HepG2 (cell line): ENCODE results near the gene VDAC2. TPM values are rescaled to one million over a fixed set of nuclear protein-coding genes. Genes with fewer than 3 reads are reported as not detected.

ENCODE experiments used
- BORCS8-MEF2B ChIP-seq: sonication (generic); formaldehyde crosslinking; IDR thresholded peaks from 2 replicates; pipeline ENCODE4 v1.8.0; 2022; ENCODE audit warnings: mild to moderate bottlenecking, missing genetic modification reagents
- CEBPG ChIP-seq: IDR thresholded peaks from 2 replicates; pipeline ENCODE4 v1.6.1; 2016
- HNF1A ChIP-seq, 2 experiments: sonication (generic) in 1 of 2; formaldehyde crosslinking in 1 of 2; IDR thresholded peaks; 2 replicates each; pipeline versions ENCODE4 v1.4.0 to v1.6.1; 2016 to 2020; ENCODE audit warnings: borderline replicate concordance in 1 of 2, low read depth in 1 of 2, mild to moderate bottlenecking in 1 of 2, missing genetic modification reagents in 1 of 2
- MED1 ChIP-seq: sonication (generic); formaldehyde crosslinking; IDR thresholded peaks from 2 replicates; pipeline ENCODE4 v1.4.0; 2020; ENCODE audit warnings: missing genetic modification reagents
- MED13 ChIP-seq: sonication (generic); formaldehyde crosslinking; IDR thresholded peaks from 2 replicates; pipeline ENCODE4 v1.5.0; 2020; ENCODE audit warnings: missing genetic modification reagents
- NCOR1 ChIP-seq: fragments of 200-600 bp; sonication (generic); IDR thresholded peaks from 2 replicates; pipeline ENCODE4 v1.7.0; 2017; ENCODE audit warnings: antibody characterized with exemption, low read length, borderline replicate concordance
- RBM22 ChIP-seq: fragments of 200-400 bp; formaldehyde crosslinking; optimal IDR thresholded peaks from 2 replicates; pipeline ENCODE3; 2017; ENCODE audit warnings: mild to moderate bottlenecking, low read length, moderate library complexity
- XBP1 ChIP-seq: sonication (generic); formaldehyde crosslinking; IDR thresholded peaks from 2 replicates; pipeline ENCODE4 v1.5.0; 2020; ENCODE audit warnings: missing genetic modification reagents
- ZHX2 ChIP-seq, 2 experiments: sonication (generic) in 1 of 2; formaldehyde crosslinking in 1 of 2; IDR thresholded peaks; 2 replicates each; pipeline versions ENCODE4 v1.6.1 to v1.9.0; 2014 to 2022; ENCODE audit warnings: antibody characterized with exemption in 1 of 2, borderline replicate concordance in 1 of 2, inconsistent platforms in 1 of 2, low read depth in 1 of 2, missing genetic modification reagents in 1 of 2
- ZNF512B ChIP-seq: sonication (generic); formaldehyde crosslinking; IDR thresholded peaks from 2 replicates; pipeline ENCODE4 v1.5.1; 2020; ENCODE audit warnings: missing genetic modification reagents, mild to moderate bottlenecking, borderline replicate concordance
- ZNF891 ChIP-seq: sonication (generic); formaldehyde crosslinking; IDR thresholded peaks from 2 replicates; pipeline ENCODE4 v1.5.0; 2020; ENCODE audit warnings: mild to moderate bottlenecking, missing genetic modification reagents
- polyA plus RNA-seq, 8 experiments: library from polyadenylated mRNA; depleted of rRNA in 3 of 8; stranded (reverse) in 7 of 8; unstranded in 1 of 8; fragments of >200 nt; fragmentation: Illumina TruSeq in 4 of 8; extraction: Trizol in 4 of 8; gene quantifications; 2 replicates each; pipeline versions ENCODE4 v1.2.1 to v1.2.3, GENCODE V29; 2011 to 2016; ENCODE audit warnings: low read depth in 4 of 8, missing spikeins in 1 of 8, mixed read lengths in 1 of 8; ENCODE audit not compliant: insufficient read depth in 1 of 8
- total RNA-seq, 5 experiments: library from RNA; depleted of rRNA; stranded (reverse); fragments of >200 nt; fragmentation: Illumina TruSeq; extraction: Trizol; gene quantifications; 2 replicates each; pipeline ENCODE4 v1.2.3, GENCODE V29; 2016; ENCODE audit warnings: low read depth in 1 of 5
- TF ChIP-seq, protein P1 (sequence below): sonication (generic); formaldehyde crosslinking; IDR thresholded peaks from 2 replicates; pipeline ENCODE4 v1.8.0; 2022; ENCODE audit warnings: mild to moderate bottlenecking, missing genetic modification reagents, borderline replicate concordance

Gene VDAC2
- total and polyA plus RNA-seq, 2 of the 13 experiments (the other 11 are each of a cell fraction or from before 2014, with no cell fraction given), result 67.9 to 222 TPM

DNA sequence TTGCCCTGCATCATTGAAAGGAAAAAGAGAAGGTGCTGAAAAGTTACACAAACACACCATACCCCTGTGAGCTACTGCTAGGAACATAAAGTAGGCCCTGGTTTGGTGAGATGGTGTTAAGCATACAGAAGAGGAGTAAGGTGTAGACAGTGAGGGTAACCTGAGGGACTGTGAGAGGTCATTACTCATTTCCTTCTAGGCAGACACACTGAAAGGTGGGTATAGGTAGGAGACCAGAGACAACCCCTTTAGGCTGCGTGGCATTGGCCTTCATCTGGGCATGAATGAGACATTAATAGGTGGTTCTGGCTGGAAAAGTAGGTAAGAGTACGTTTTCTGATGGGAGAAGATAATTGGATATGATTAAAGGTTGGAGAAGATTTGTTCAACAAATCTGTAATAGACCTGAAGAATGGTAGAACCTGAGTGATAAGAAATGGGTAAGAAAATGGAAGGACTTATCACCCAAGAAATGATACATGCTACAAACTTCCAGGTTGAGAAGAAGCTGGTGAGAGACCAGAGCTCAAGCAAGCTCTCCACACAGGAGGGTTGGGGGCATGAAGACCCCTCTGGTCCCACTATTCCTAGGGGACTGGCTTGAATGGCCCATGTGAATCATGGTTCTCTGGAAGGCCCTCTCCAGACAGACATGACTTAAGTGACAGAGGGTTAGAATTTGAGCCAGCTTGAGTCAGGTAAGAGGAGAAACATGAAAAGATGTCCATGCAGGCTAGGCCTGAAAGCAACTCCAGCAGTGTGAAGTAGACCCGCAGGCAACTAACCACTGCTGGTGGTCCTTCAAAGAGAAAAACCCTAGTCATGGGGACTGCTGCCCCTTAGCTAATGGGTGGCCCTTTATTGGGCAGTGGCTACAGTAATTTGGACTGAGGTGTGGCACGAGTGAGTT lies 21.3 kb downstream of the VDAC2 start (continued):
- TF ChIP-seq ZNF512B (CRISPR knock-in tag) (no peak), ZHX2 (IDR thresholded peaks at IDR 0.05; ENCODE audit: low read depth) (no peak), ZHX2 (CRISPR knock-in tag; IDR thresholded peaks at IDR 0.05; ENCODE audit: borderline replicate concordance) (no peak), HNF1A (IDR thresholded peaks at IDR 0.05; ENCODE audit: low read depth) (no peak), HNF1A (CRISPR knock-in tag; IDR thresholded peaks at IDR 0.05; ENCODE audit: borderline replicate concordance) (no peak), CEBPG (CRISPR knock-in tag) (no peak), ZNF891 (CRISPR knock-in tag) (no peak), MED13 (CRISPR knock-in tag) (no peak), RBM22 (peak; percentile 96), NCOR1 (no peak), BORCS8-MEF2B (CRISPR knock-in tag) (no peak), MED1 (0 out of 2 replicates have a peak, but pooled peaks have one; percentile 10), XBP1 (CRISPR knock-in tag) (no peak)
- TF ChIP-seq, protein P1, sequence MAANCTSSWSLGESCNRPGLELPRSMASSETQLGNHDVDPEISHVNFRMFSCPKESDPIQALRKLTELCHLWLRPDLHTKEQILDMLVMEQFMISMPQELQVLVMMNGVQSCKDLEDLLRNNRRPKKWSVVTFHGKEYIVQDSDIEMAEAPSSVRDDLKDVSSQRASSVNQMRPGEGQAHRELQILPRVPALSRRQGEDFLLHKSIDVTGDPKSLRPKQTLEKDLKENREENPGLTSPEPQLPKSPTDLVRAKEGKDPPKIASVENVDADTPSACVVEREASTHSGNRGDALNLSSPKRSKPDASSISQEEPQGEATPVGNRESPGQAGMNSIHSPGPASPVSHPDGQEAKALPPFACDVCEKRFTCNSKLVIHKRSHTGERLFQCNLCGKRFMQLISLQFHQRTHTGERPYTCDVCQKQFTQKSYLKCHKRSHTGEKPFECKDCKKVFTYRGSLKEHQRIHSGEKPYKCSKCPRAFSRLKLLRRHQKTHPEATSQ (CRISPR knock-in tag), result no peak
